HEK293T (cell line): ENCODE data around the gene RND1.

Experiments
- CTCF ChIA-PET: fragments of 350-600 bp; formaldehyde crosslinking; extraction: SDS; loops from one replicate; lab custom pipeline; 2021; ENCODE audit warnings: antibody characterized with exemption, inconsistent platforms; lab: Yijun Ruan, JAX
- POLR2A ChIA-PET: fragments of 350-600 bp; formaldehyde crosslinking; extraction: SDS; loops from one replicate; lab custom pipeline; 2020; ENCODE audit warnings: antibody characterized with exemption, inconsistent platforms; lab: Yijun Ruan, JAX
- DNase-seq: peaks from one replicate; pipeline ENCODE4 v3.0.0; 2012; ENCODE audit warnings: mixed read lengths; ENCODE audit errors: extremely low spot score
- ARNT ChIP-seq: fragments of 450-650 bp; IDR thresholded peaks from 2 replicates; pipeline ENCODE4 v1.6.1; 2017; ENCODE audit warnings: mild to moderate bottlenecking
- BHLHE40 ChIP-seq: fragments of 450-650 bp; IDR thresholded peaks from 2 replicates; pipeline ENCODE4 v1.6.1; 2016; ENCODE audit warnings: mild to moderate bottlenecking, moderate library complexity, borderline replicate concordance
- CTBP1 ChIP-seq: fragments of 450-650 bp; IDR thresholded peaks from 2 replicates; pipeline ENCODE4 v1.6.1; 2016; ENCODE audit warnings: borderline replicate concordance
- ELF4 ChIP-seq: fragments of 450-650 bp; IDR thresholded peaks from 2 replicates; pipeline ENCODE4 v1.6.1; 2017; ENCODE audit warnings: antibody characterized with exemption
- FOXA1 ChIP-seq: fragments of 450-650 bp; IDR thresholded peaks from 2 replicates; pipeline ENCODE4 v1.6.1; 2016; ENCODE audit warnings: mild to moderate bottlenecking
- FOXK2 ChIP-seq: fragments of 450-650 bp; IDR thresholded peaks from 2 replicates; pipeline ENCODE4 v1.6.1; 2016; ENCODE audit warnings: mild to moderate bottlenecking
- FOXM1 ChIP-seq: fragments of 450-650 bp; IDR thresholded peaks from 2 replicates; pipeline ENCODE4 v1.6.1; 2017; ENCODE audit warnings: mild to moderate bottlenecking, borderline replicate concordance
- HDGF ChIP-seq: fragments of 450-650 bp; IDR thresholded peaks from 2 replicates; pipeline ENCODE4 v1.6.1; 2017; ENCODE audit warnings: antibody characterized with exemption, borderline replicate concordance
- L3MBTL2 ChIP-seq: fragments of 450-650 bp; conservative IDR thresholded peaks from 2 replicates; pipeline ENCODE4 v1.6.1; 2016; ENCODE audit warnings: mild to moderate bottlenecking
- LEF1 ChIP-seq: fragments of 450-650 bp; IDR thresholded peaks from 2 replicates; pipeline ENCODE4 v1.6.1; 2017; ENCODE audit warnings: mild to moderate bottlenecking, borderline replicate concordance
- NFRKB ChIP-seq: fragments of 450-650 bp; IDR thresholded peaks from 2 replicates; pipeline ENCODE4 v1.6.1; 2016; ENCODE audit warnings: mild to moderate bottlenecking, moderate library complexity
- PKNOX1 ChIP-seq: fragments of 450-650 bp; IDR thresholded peaks from 2 replicates; pipeline ENCODE4 v1.6.1; 2016
- SP1 ChIP-seq: fragments of 450-650 bp; IDR thresholded peaks from 2 replicates; pipeline ENCODE4 v1.6.1; 2017
- SUZ12 ChIP-seq: fragments of 450-650 bp; IDR thresholded peaks from 2 replicates; pipeline ENCODE4 v1.6.1; 2016; ENCODE audit warnings: mild to moderate bottlenecking
- TARDBP ChIP-seq: fragments of 450-650 bp; IDR thresholded peaks from 2 replicates; pipeline ENCODE4 v1.6.1; 2016
- ZNF384 ChIP-seq: fragments of 450-650 bp; IDR thresholded peaks from 2 replicates; pipeline ENCODE4 v1.6.1; 2016

Gene RND1

GRCh38 chr12:48873096-48873495, 7.4 kb upstream of the RND1 start:
- TF ChIP-seq FOXK2 (no peak), FOXM1 (no peak), LEF1 (no peak), FOXA1 (no peak), SUZ12 (no peak), L3MBTL2 (no peak)
- POLR2A ChIA-PET, result interaction anchor here (0.8 to 1.5 kb wide), 5 partner anchors 10 to 21 kb away, joined by 3 to 5 read pairs (median 3); partner anchors contain the start of gene DDX23
- no peak for DNase-seq
- CTCF ChIA-PET, result interaction anchor here (2.2 kb wide), 1 partner anchor 20 kb away, joined by 12 read pairs; no protein-coding TSS in a partner anchor

- TF ChIP-seq SUZ12 (no peak), HDGF (no peak), TARDBP (no peak), L3MBTL2 (no peak)
- ChIA-PET CTCF (interaction anchor here (1.1 kb wide), 1 partner anchor 16 kb away, joined by 4 read pairs; no protein-coding TSS in a partner anchor), POLR2A (no interaction called here)
- DNase-seq, result no peak
Observed at GRCh38 chr12:48869191-48869590, 3.5 kb upstream of the RND1 start.

- POLR2A ChIA-PET, result interaction anchor here (1.5 kb wide), 1 partner anchor 17 kb away, joined by 3 read pairs; the partner anchor contains the start of gene DDX23
- TF ChIP-seq PKNOX1, result no peak
- TF ChIP-seq ELF4, result no peak
- no peak for TF ChIP-seq CTBP1
- TF ChIP-seq HDGF, result no peak
- TF ChIP-seq TARDBP, result no peak
- no peak for TF ChIP-seq FOXA1
- TF ChIP-seq LEF1, result no peak
- no peak for TF ChIP-seq SP1
- no peak for TF ChIP-seq L3MBTL2
- no peak for TF ChIP-seq FOXK2
- TF ChIP-seq NFRKB, result no peak
- CTCF ChIA-PET, result interaction anchor here (1.1 kb wide), 1 partner anchor 16 kb away, joined by 4 read pairs; no protein-coding TSS in a partner anchor
- no peak for DNase-seq
Observed at GRCh38 chr12:48868451-48868850, 2.8 kb upstream of the RND1 start.

DNA sequence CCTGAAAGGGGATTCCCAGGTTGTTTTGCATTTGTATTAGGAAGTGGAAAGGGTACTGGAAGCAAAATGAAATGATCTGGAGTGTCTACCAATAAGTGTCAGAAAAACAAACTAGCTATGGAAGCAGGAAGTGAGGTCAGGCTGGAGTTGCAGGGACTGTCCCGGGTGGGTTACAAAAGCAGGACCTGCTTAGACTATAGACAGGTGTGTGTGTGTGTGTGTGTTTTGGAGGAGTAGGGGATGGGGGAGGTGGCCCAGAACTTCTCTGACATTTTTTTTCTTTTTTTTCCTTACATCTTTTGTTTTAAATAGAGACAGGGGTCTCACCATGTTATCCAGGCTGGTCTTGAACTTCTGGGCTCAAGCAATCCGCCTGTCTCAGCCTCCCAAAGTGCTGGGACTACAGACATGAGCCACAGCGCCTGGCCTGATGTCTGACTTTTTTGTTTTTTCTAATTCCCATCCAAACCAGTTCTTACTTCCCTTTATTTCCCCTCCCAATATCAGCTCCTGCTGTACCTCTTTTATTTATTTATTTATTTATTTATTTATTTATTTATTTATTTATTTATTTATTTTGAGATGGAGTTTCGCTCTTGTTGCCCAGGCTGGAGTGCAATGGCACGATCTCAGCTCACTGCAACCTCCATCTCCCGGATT, 512 bp upstream of the RND1 start:
- ChIA-PET POLR2A (interaction anchor here (0.6 to 3.3 kb wide), 9 partner anchors 10 to 91 kb away, joined by 3 to 29 read pairs (median 8); partner anchors contain the start of genes ADCY6, ARF3 and DDX23), CTCF (interaction anchor here (0.8 to 2.9 kb wide), 4 partner anchors 13 to 130 kb away, joined by 3 to 21 read pairs (median 12); no protein-coding TSS in a partner anchor)
- no peak for DNase-seq
- TF ChIP-seq ARNT (no peak), LEF1 (no peak), L3MBTL2 (no peak), FOXM1 (no peak), TARDBP (no peak), HDGF (no peak), BHLHE40 (no peak), FOXK2 (no peak), CTBP1 (no peak), SP1 (no peak), SUZ12 (no peak), ELF4 (no peak), PKNOX1 (no peak), NFRKB (no peak), ZNF384 (no peak), FOXA1 (no peak)

- POLR2A ChIA-PET, result no interaction called here
- no peak for TF ChIP-seq HDGF
- no peak for TF ChIP-seq ELF4
- no peak for TF ChIP-seq FOXK2
- TF ChIP-seq ARNT, result no peak
- no peak for TF ChIP-seq ZNF384
- TF ChIP-seq SUZ12, result no peak
- no peak for TF ChIP-seq SP1
- TF ChIP-seq FOXA1, result no peak
- no peak for TF ChIP-seq PKNOX1
- TF ChIP-seq FOXM1, result no peak
- TF ChIP-seq NFRKB, result no peak
- no peak for TF ChIP-seq BHLHE40
- no peak for DNase-seq
- CTCF ChIA-PET, result interaction anchor here (1.3 to 2.2 kb wide), 2 partner anchors 10 to 27 kb away, joined by 4 to 13 read pairs; no protein-coding TSS in a partner anchor
Observed at GRCh38 chr12:48863291-48863690, 2.4 kb downstream of the RND1 start.

DNA sequence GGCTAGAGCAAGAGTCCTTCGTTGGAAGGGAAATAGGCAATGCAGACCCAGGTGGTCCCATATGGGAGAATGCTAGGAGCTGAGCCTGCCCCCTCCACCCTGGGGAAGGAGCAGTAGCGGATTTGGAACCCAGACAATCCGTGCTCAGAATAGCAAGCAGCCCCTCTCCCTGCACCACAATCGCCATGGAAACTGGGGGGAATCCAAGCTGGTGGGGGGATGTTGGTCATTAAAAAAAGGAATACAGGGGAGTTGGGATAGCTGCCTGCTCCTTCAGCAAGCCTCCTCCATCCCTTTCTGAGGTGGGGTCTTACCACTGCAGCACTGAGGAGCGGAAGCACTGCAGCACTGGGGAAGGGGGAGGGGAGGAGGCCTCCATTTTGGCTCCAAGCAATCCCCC, 2.9 kb downstream of the RND1 start:
- ChIA-PET CTCF (interaction anchor here (1.3 to 2.2 kb wide), 2 partner anchors 10 to 28 kb away, joined by 4 to 13 read pairs; no protein-coding TSS in a partner anchor), POLR2A (interaction anchor here (2.0 kb wide), 1 partner anchor 11 kb away, joined by 5 read pairs; the partner anchor contains the start of gene DDX23)
- no peak for DNase-seq
- no peak for TF ChIP-seq ZNF384
- TF ChIP-seq NFRKB, result no peak
